Fibroblast of mammary gland (primary cell): Measurements from ENCODE around the gene CFAP20DC.
"Not testable (repeated sequence)": the region's sequence is repeated elsewhere in the genome, so short reads cannot be mapped to it uniquely, and the experiment has no call there.

Experiments used
- DNase-seq: peaks from one replicate; pipeline ENCODE4 v3.0.0-alpha.2; 2010; ENCODE audit warnings: low read depth
- H3K4me3 ChIP-seq: 2 replicates; pipeline ENCODE4 v1.5.1; 2011; ENCODE audit warnings: low read depth, mild to moderate bottlenecking, low read length, moderate library complexity; ENCODE audit not compliant: control insufficient read depth
- TF ChIP-seq, protein P1 (sequence below): conservative IDR thresholded peaks from 2 replicates; pipeline ENCODE4 v1.5.1; 2011; ENCODE audit warnings: low read depth, low read length, inconsistent platforms; ENCODE audit not compliant: control insufficient read depth, insufficient read depth

Gene CFAP20DC

DNA sequence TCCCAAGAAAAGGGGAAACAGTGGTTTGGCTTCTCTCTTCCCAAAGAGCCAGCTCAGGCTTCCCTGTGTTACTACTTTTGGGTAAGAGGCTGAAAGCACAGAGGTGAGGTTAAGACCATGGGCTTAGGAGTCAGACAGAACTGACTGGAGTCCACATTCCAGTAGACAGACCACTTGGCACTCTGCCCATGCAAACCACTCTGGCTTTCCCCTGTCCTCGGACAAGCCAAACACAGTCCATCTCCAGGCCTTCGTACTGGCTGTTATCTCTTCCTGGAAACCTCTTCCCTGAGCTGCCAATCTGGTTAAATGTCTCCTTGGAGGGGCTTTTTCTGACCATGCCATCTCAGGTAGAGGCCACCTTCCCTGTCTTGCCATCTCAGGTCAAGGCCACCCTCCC is 330.1 kb downstream of the CFAP20DC start:
- TF ChIP-seq, protein P1, sequence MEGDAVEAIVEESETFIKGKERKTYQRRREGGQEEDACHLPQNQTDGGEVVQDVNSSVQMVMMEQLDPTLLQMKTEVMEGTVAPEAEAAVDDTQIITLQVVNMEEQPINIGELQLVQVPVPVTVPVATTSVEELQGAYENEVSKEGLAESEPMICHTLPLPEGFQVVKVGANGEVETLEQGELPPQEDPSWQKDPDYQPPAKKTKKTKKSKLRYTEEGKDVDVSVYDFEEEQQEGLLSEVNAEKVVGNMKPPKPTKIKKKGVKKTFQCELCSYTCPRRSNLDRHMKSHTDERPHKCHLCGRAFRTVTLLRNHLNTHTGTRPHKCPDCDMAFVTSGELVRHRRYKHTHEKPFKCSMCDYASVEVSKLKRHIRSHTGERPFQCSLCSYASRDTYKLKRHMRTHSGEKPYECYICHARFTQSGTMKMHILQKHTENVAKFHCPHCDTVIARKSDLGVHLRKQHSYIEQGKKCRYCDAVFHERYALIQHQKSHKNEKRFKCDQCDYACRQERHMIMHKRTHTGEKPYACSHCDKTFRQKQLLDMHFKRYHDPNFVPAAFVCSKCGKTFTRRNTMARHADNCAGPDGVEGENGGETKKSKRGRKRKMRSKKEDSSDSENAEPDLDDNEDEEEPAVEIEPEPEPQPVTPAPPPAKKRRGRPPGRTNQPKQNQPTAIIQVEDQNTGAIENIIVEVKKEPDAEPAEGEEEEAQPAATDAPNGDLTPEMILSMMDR, result no peak
- no peak for DNase-seq
- no peak overlapping the region for H3K4me3 ChIP-seq

DNA sequence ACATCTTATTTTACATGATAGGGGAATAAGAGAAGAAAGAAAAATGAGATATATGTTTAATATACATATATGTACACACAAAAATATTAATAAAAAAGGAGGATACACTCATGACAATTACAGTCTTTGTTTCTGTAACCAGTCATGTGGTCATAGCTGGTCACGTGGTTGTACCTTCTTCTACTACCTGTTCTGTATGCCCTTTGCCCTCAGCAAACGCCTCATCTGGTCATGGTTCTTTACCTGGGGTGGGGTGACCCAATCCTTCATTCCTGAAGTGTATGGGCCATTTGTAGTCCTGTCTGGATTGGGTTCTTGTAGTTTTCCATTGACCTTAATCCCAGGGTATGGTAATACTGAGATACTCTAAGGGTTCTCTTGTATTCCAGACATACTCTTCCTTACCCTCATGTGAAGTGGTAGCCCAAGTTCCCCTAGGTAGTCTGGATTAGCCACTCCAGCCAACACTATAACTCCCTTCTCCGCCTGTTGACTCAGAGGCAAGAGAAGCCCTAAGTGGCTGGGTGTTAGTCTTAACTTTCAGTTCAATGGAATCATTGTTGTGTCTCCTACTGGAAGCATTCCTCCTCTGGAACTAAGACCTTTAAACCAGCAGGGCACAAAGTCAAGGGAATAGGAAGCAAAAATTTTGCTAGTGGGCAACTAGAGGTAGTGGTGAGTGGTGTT is 336.0 kb downstream of the CFAP20DC start:
- no peak for DNase-seq
- TF ChIP-seq, protein P1, result no peak
- no peak overlapping the region for H3K4me3 ChIP-seq

DNA sequence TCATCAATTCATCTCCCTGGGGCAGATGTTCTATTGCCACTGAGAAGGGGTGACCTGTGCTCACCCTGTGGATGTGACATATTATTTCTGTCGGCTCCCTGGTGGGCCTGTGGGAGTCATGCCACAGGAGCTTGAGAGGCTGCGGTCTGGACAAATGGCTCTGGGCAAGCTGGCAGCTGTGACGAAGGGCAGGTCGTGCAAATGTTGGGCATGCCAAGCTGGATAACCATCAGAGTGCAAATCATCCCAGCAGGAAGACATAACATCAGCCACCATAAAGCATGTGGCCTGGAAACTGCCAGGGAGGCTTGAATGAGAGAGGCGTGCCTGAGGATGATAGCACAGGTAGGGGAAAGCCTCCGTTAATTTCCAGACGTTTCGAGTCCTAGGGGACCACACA is 338.0 kb downstream of the CFAP20DC start:
- TF ChIP-seq, protein P1, result no peak
- H3K4me3 ChIP-seq, result no peak overlapping the region
- no peak for DNase-seq

DNA sequence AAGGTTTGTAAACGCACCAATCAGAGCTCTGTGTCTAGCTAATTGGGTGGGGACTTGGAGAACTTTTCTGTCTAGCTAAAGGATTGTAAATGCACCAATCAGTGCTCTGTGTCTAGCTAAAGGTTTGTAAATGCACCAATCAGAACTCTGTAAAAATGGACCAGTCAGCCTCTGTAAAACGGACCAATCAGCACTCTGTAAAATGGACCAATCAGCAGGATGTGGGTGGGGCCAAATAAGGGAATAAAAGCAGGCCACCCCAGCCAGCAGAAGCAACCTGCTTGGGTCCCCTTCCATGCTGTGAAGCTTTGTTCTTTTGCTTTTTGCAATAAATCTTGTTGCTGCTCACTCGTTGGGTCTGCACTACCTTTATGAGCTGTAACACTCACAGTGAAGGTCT is 340.8 kb downstream of the CFAP20DC start:
- H3K4me3 ChIP-seq, DNase-seq: not testable (repeated sequence)

DNA sequence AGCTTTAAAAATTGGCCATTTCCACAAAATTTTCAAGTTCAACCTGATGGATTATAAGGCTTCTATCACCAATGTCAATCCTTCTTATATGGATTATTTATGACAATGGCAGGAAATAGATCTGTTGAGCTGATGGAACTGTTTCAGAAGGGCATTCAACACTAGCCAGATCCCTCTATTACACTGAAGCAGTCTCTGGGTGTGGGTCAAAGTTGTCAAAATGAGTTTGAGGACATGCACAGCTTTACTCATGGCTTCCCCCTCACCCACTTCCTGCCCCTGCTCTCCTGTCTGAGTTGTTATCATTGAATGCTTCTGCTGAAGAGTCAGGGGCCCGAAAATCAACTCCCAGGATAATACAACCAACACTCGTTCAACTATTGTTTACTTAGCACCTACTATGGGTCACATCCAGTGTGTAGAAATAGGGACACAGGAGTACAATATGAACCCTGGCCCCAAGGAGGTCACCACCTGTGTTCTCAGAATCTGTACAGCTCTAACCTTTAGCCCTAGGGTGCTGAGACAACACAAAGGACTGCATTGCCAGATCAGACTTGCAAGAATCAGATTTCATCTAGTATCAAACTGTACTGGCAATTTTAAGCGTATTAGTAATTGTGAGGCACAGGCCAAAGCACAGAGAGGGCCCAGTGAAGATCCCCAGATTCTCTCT is 341.6 kb downstream of the CFAP20DC start:
- no peak overlapping the region for H3K4me3 ChIP-seq
- TF ChIP-seq, protein P1, result no peak

DNA sequence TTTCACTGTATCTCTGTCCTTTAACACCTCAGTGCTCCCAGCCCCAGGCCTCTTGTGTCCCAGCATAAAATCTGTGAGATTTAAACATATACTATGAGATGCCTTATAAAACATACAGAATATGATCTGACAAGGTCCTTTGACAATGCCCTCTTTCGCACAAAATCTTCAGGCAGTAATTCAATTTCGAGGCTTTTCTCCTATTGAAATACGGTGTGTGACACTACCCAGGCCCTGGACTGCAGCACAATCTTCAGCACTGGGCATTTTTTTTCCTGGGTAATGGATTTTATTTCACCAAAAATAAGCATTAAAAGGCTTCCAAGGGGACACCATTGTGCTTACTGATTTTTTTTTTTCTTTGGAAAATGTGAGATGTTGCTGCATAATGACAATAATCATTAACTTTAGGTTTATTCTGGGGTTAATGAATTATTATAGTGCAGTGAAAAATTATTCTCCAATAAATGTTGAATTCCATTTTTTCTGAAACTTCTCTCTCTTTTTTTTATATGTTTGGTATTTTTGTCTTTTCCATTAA is 342.4 kb downstream of the CFAP20DC start:
- DNase-seq, result no peak
- H3K4me3 ChIP-seq, result no peak overlapping the region
- TF ChIP-seq, protein P1, result no peak

More for the DNA sequence above, 341.6 kb downstream of the CFAP20DC start:
- DNase-seq, result no peak
